UCSD-AML1 (cell line): ENCODE data around the gene ARPC2.
"Not testable (repeated sequence)": the region's sequence is repeated elsewhere in the genome, so short reads cannot be mapped to it uniquely, and the experiment has no call there.

Experiments
- DNase-seq: peaks from one replicate; lab custom pipeline; 2025; ENCODE audit not compliant: unreplicated experiment; lab: John Stamatoyannopoulos, UW

Gene ARPC2

DNA sequence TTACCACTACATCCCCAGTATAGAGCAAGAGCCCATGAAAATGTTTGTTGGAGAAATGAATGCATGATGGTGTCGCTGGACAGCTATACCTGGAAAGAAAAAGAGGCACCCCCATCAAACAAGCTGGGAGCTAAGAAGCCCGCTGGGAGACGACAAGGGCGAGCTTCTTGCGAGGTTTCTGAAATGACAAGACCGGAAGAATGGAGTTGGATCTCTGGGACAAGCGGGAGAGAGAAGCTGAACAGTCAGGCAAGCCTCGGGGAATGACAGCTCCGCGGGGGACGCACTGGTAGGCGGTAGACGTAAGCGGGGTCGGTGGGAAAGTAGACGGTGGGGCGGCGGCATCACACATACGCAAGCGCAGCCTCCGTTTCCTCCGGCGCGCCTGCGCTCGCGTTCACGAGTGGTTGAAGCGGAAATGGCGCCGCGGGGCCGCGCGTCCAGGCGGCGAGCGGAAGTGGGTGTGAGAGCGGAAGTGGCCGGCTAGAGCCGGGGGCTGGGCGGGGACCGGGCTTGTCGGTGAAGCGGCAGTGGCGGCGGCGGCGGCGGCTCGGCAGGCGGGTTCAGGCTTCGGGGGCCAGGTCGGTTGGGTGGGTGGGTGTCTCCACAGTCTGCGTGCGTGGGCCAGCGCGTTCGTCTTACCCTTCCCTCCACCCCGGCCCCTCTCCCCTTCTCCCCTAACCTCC is at the start of gene ARPC2:
TSS of gene ARPC2 (plus strand) at position 516 of the 686 bp plus-strand sequence. CDS start 282 bp downstream, outside the sequence.
- peak; percentile 96 for DNase-seq

DNA sequence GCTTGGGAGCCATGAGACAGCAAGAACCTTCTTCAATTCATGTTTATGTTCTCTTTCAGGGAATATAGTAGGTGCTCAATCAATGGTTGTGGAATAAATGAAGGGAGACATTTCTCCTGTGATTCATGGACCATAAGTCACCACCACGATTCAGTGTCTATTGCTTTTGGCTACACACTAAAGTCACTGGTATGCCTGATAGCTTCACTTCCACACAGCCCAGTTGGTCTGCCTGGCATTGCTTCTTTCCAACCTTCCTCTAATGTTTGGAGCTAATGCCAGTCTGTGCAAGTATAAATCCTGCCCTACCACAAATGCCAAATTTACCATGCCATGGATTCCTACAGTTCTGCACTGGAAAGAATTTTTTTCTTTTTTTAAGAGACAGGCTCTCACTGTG is 49.0 kb upstream of the ARPC2 start:
- no peak for DNase-seq

DNA sequence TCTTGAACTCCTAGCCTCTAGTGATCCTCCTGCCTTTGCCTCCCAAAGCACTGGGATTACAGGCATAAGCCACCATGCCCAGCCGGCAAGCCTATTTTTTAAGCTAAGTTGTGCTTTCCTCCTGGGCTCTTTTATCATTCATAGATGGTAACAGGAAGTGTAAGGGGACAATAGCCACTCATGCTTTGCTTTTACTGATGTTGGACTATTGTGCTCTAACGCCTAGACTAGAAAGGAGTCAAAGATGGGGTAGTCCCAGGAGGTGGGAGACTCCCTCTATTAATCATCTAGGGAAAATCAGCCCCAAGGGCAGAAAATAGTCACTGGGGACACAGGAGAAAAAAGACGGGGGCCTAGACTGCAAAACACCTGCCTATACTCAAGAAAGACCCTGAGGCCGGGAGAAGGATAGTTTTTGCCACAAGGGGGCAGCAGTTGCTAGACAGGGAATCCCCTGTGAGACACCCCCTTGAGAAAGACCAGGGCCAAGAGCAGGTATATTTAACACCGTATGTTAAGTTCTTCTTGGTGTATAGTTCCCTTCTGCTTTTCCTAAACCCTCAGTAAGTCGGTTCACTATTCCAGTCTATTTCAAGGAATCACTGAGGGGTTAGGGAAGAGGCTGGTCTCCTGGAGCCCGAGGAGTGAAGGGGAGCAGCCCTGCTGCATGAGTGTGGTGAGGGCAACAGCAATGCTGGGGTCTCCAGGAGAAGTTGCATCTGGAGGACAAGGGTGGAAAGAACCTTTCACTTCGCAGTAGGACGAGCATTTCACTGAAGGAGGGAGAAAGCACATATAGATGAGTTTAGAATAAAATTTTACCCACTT is 48.1 kb upstream of the ARPC2 start:
- peak; percentile 45 for DNase-seq

DNA sequence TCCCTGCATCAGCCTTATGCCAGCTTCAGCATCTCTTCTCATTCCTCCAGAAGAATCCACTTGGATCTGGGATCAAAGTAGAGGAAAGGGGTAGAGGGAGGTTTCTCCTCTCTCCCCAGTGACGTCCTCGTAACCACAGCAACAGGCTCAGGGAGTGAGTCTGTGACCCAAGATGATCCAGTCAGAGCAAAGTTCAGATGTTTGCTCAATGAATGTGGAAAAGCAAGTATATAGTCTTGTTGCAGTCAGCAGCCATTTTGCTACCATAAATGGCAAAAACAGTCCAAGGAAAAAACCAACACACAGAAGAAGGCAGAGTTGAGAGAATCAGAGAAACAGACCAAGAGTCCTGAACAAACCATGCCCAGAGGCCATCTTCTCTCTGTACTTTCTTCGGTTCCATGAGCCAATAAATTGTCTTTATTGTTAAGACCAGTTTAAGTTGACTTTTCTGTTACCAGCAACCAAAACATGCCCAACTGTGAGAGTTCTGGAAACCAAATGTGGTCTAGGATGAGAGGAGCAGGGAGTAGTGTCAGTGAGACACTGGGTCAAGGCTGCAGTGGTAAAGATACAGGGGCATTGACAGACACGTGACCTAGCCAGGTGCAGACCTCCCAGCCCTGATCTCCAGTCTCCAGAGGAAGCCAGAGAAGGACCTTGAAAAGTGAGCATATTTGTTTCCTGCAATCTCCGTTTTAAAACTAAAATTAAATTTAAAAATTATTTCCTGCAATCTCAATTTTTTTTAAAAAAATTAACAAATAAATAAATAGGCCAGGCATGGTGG is 47.0 kb upstream of the ARPC2 start:
- DNase-seq, result no peak

DNA sequence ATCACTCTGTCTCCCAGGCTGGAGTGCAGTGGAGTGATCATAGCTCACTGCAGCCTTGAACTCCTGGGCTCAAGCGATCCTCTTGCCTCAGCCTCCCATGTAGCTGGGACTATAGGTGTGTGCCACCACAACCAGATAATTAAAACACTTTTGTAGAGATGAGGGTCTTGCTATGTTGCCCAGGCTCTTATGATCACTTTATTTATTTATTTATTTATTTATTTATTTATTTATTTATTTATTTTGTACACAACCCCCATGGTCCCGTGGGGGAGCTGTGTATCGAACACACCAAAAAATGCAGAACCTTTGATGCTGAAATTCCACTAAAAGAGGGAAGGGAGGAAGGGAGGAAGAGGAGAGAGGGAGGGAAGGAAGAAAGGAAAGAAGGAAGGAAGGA is 45.2 kb upstream of the ARPC2 start:
- DNase-seq, result not testable (repeated sequence)

DNA sequence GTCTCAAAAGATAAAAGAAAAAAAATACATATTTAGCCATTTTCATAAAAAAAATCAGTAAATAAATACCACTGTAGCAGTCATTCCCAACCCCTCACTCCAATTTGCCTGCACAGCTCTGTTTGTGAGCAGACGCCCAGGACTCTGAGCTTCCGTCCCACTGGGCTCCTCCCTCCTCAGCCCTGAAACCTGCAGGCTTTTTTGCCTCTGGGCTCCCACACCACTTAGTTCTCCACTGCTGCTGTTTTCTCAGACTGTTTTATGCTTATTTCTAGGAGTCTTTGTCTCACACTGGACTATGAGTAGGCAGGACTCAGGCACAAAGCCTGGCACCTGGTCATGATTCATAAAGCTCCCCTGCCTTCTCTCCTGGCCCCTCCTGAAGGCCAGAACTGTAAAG is 44.1 kb upstream of the ARPC2 start:
- DNase-seq, result no peak

DNA sequence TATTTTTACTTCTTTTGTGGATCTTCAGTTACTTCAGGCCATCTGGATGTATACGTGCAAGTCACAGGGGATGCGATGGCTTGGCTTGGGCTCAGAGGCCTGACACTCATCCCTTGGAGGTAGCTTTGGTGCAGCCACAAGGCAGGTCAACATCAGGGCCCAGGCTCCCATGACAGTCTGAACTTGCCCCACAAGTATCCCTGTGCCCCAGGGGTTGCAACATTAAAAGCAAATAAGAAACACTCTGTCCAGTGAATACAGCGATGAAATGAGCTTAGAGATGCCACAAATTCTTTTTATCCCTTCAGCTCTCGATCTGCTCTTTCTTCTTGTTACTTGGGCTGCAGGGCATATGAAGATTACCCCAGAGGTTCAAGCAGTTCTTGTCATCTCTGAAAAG is 37.2 kb upstream of the ARPC2 start:
- no peak for DNase-seq

DNA sequence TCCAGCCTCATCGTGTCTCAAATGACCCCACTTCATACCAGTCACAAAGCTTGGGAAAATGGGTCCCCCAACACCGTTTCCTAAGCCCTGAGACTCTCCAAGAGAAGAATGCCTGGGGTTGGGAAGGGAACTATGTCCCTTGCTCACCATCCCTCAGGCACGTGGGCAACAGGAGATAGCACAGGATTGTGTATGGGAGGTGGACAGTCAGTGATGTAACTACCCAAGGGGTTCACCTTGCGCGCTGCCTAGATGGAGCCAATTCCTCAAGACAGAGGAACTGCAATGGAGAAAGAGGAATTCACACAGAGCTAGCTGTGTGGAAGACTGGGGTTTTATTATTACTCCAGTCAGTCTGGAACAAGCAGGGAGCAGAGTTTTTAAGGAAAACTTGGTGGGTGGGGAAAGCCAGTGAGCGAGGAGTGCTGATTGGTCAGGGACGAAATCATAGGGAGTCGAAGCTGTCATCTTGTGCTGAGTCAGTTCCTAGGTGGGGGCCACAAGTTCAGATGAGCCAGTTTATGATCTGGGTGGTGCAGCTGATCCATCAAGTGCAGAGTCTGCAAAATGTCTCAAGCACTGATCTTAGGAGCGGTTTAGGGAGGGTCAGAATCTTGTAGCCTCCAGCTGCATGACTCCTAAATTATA is 36.4 kb upstream of the ARPC2 start:
- no peak for DNase-seq

DNA sequence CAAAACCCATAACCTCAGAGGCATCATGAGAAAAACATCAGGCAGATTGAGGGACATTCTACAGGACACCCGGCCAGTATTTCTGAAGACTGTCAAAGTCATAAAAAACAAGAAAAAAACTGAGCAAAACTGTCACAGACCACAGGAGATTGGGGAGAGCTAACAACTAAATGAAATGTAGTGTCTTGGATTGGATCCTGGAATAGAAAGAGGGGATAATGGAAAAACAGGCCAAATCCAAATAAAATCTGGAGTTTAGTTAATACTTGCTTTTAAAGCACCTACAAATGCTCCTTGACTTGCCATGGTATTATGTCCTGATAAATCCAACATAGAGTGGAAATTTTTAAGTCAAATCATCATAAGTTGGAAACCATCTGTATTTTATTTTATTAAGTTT is 32.7 kb upstream of the ARPC2 start:
- DNase-seq, result no peak

DNA sequence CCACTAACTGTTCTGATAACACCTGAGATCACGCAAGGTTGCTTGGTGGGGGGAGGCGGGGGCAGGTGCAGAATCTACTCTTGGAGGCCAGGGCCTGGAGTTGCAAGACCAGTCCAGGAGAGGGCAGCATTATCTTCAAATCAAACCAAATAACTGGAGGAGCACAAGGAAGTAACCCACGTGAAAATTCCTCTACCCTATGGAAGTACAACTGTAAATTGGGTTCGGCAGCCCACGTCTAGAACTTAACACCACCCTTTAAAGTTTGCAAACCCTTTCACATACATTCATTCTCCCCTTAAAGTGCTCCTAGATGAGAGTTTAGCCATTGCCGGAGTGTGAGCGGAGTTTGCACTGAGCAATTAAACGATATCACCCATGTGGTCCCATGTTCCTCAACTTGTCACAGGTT is 30.6 kb upstream of the ARPC2 start:
- peak; percentile 54 for DNase-seq

DNA sequence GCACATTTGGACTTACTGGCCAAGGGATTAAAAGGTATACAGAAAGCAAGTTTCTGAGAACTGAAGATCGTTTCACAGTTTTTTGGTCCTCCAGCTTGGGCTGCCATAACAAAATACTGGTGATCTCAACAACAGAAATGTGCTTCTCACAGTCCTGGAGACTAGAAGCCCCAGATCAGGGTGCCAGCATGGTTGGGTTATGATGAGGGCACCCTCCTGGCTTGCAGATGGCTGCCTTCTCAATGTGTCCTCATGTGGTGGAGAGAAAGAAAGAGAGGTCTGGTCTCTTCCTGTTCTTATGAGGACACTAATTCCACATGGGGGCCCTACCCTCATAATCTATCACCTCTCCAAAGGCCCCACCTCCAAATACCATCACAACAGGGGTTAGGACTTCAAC is 30.1 kb upstream of the ARPC2 start:
- DNase-seq, result no peak

DNA sequence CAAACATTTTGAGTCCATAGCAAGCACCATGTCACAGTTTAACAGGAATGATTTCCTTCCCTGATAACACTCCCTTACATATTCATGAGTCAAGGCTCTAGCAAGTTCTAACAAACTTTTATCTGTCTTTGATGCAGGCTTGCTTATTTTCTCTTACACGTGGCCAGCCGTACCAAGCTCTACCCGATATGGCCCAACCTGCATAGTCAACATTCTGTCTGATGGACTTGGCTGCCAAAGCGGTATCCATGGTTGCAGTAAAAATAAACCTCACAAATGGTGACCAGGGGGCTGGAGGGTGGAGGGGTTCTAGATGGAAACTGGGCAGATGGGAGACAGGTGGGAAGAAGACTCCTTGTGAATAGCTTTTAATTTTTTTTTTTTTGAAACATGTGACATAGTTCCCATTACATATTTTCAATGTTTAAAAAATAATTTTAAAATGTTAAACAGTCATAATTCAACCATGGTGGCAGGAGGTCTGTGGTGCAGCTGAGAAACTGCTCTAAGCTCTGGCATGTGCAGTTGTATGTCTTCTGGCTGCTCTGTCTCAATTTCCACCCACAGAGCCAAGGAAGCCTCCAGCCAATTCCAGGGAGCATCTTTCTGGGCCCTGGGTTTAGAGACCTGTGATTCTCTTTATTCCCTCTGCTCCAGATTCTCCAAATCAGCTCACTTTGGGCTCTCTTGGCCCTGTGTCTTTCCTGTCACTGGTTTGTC is 29.5 kb upstream of the ARPC2 start:
- DNase-seq, result no peak

DNA sequence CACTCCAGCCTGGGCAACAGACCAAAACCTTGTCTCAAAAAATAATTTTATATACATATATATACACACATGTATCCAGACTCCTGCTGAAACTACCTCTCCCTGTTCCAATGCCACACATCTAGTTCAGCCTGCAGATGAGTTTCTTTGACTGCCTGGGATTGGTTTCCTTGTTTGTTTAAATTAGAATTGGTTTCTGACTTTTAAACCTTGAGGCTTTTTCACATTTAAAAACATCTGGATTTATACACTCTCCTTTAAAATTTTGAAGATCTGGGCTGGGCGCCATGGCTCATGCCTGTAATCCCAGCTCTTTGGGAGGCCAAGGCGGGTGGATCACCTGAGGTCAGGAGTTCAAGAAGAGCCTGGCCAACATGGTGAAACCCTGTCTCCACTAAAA is 28.5 kb upstream of the ARPC2 start:
- DNase-seq, result no peak

DNA sequence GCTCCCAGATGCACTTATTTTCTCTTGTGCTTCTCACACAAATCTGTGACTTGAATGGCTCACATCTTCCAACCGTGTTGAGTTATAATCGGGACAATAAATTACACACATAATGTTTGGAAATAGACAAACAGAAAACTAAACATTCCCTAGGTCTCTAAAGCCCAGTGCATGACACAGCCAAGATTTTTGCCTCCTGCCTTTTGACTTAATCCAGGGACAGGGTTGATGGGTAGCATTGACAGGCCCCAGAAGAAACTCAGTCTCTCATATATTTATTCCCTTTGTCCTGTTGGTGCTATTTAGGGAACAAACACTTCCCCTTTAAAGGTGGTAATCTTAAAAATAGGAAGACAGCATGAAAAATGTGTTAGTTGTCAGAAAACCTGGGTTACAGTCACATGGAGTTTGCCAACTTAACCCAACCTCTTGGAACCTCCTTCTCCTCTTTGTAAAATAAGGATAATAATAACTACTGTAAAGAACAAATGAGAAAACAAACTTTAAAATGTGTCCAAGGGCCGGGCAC is 24.0 kb upstream of the ARPC2 start:
- DNase-seq, result no peak

DNA sequence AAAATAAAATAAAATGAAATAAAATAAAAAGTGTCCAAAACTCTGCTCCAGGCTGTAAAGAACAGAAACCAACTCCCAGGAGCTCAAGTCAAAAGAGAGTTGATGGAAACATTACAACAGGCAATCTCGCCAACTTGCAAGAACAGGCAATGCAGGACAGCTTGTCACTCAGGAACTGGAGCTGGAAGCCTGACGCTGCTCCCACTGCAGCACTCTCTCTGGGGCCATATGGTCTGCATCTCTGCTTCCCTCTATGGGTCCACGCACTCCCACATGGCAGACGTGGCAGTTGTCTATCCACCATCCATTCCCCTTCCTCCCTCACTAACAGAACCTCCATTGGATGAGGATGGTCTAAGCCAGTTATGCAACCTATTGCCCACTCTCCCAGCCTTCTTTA is 23.3 kb upstream of the ARPC2 start:
- no peak for DNase-seq

DNA sequence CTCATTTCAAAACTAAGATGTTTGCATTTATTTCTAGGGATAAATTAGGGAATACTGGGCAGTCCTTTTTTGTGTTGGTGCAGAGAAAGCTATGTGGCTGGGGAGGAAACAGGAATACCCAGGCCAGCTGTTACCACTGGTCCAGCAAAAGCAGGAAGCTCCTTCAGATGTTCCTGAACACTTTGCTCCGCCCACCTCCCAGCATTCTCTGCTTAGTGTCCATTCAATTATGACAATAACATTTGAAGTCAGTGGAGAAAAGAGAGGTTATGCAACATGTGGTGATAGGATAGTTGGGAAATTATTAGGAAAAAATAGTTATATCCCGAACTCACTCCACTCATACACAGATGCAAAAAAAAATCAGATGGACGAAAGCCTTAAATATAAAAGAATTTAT is 22.1 kb upstream of the ARPC2 start:
- no peak for DNase-seq

DNA sequence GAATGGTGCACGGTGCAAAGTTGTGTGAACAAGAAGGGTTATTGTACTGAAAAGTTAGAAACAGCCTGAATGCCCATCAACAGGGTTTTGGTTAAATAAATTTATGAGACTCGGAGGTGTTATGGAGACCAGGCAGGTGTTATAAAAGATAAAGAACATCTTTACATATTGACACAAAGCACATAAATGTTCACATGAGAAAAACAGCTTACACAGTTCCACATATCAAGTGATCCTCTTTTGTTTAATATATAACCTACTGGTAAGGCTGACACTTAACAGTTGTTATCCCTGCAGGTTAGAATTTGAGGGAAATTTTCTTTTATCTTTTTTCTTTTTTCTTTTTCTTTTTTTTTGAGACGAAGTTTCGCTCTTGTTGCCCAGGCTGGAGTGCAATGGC is 20.0 kb upstream of the ARPC2 start:
- no peak for DNase-seq

DNA sequence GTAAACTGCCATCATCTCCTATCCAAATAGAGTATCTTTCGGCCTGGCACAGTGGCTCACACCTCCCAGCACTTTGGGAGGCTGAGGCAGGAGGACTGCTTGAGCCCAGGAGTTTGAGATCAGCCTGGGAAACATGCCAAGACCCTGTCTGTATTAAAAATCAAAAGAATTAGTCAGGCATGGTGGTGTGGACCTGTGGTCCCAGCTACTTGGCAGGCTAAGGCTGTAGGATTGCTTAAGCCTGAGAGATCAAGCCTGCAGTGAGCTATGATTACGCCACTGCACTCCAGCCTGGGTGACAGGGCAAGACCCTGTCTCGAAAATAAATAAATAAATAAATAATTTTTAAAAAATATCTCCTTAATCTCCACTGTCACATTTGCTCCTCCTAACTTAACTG is 14.7 kb upstream of the ARPC2 start:
- no peak for DNase-seq

DNA sequence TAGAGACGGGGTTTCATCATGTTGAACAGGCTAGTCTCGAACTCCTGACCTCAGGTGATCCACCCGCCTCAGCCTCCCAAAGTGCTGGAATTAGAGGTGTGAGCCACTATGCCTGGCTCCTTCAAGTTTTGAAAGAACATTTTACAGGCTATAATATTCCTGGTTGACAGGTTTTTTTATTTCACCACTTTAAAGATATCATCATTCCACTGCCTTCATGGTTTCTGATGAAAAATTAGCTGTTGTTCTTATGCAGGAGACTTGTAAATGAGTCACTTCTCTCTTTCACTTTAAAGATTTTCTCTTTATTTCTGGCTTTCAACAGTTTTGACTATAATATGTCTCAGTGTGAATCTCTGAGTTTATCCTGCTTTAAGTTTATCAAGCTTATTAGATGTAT is 7.9 kb upstream of the ARPC2 start:
- no peak for DNase-seq

DNA sequence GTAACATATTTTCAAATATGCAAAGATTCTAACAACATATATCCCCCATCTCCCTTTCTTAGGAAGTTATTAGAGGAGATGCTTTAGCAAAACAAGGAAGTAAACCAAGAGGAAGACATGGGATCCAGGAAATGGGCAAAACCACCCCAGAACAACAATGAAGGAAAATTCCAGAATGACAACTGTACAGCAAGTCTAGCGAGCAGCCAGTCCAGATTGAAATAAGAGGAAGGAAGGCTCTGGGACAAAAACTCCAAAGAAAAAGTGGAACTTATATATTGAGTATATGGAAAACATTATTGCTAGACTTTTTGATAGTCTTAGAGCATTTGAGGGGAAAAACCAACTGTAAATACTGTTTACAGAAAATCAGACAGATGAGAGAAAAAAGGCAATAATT is 2.9 kb upstream of the ARPC2 start:
- no peak for DNase-seq

DNA sequence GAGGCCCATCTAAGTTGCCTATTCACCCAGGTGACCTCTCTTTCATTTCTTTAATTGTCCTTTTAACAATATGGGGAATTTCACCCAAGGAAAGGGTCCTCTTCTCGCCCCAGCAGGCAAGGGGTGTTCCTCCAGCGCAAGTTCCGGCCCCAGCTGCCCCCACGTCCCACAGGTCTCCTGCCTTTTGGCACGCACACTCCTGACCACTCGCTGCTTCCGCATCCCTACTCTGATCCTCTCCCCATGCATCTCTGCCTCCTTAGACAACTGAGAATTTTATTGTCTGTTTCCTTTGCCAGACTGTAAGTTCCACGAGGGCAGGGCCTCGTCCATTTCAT is 684 bp upstream of the ARPC2 start:
- no peak for DNase-seq
